Neural cell (in vitro differentiated cells): ENCODE measurements around the gene TMEM59L. TPM values are rescaled to one million over a fixed set of nuclear protein-coding genes. Genes with fewer than 3 reads are reported as not detected.

Experiments
- H2AFZ ChIP-seq: fragments of 200-600, 300-800 bp; sonication (generic), shearing (Covaris generic); 2 replicates; pipeline ENCODE4 v1.6.0; 2014; ENCODE audit warnings: low read depth, mild to moderate bottlenecking, antibody characterized with exemption, low read length, moderate library complexity
- H3F3A ChIP-seq: fragments of 200-600 bp; shearing (Covaris generic); 2 replicates; pipeline ENCODE4 v1.6.1; 2016; ENCODE audit warnings: mild to moderate bottlenecking, moderate library complexity, mixed read lengths, antibody characterized with exemption, low read length; ENCODE audit not compliant: insufficient read depth, poor library complexity, severe bottlenecking
- H3K27ac ChIP-seq: fragments of 200-600, 300-800 bp; sonication (generic), shearing (Covaris generic); 2 replicates; pipeline ENCODE4 v1.5.1; 2014; ENCODE audit warnings: mild to moderate bottlenecking, low read length, moderate library complexity
- H3K27me3 ChIP-seq: fragments of 300-800, 200-600 bp; sonication (generic), shearing (Covaris generic); 2 replicates; pipeline ENCODE4 v1.6.0; 2014; ENCODE audit warnings: mild to moderate bottlenecking, low read depth, low read length, moderate library complexity; ENCODE audit not compliant: insufficient read depth
- H3K36me3 ChIP-seq: fragments of 300-800, 200-600 bp; sonication (generic), shearing (Covaris generic); 2 replicates; pipeline ENCODE4 v1.5.1; 2014; ENCODE audit warnings: mild to moderate bottlenecking, antibody characterized with exemption, low read length, moderate library complexity; ENCODE audit not compliant: insufficient read depth
- H3K4me2 ChIP-seq: fragments of 300-800, 200-600 bp; sonication (generic), shearing (Covaris generic); 2 replicates; pipeline ENCODE4 v1.6.0; 2014; ENCODE audit warnings: mild to moderate bottlenecking, low read length
- H3K4me3 ChIP-seq: fragments of 300-800, 200-600 bp; sonication (generic), shearing (Covaris generic); 2 replicates; pipeline ENCODE4 v1.5.1; 2014; ENCODE audit warnings: mild to moderate bottlenecking, low read length, moderate library complexity
- H3K79me2 ChIP-seq: fragments of 200-600 bp; shearing (Covaris generic); replicated peaks from 2 replicates; pipeline ENCODE4 v1.6.0; 2014; ENCODE audit warnings: mild to moderate bottlenecking, low read length, moderate library complexity; ENCODE audit not compliant: insufficient read depth
- H3K9ac ChIP-seq: fragments of 300-800, 200-600 bp; sonication (generic), shearing (Covaris generic); 2 replicates; pipeline ENCODE4 v1.6.1; 2016; ENCODE audit warnings: mild to moderate bottlenecking, low read length, mixed read lengths
- H3K9me2 ChIP-seq: fragments of 200-600 bp; shearing (Covaris generic); 2 replicates; pipeline ENCODE4 v1.6.1; 2016; ENCODE audit warnings: mild to moderate bottlenecking, low read length, mixed read lengths; ENCODE audit not compliant: insufficient read depth
- H3K9me3 ChIP-seq: fragments of 200-600, 300-800 bp; sonication (generic), shearing (Covaris generic); 2 replicates; pipeline ENCODE4 v1.6.1; 2016; ENCODE audit warnings: mild to moderate bottlenecking, mixed run types, low read length, moderate library complexity, mixed read lengths
- H4K20me1 ChIP-seq: fragments of 200-600 bp; shearing (Covaris generic); 2 replicates; pipeline ENCODE4 v1.6.1; 2016; ENCODE audit warnings: mild to moderate bottlenecking, mixed run types; ENCODE audit not compliant: insufficient read depth
- CTCF ChIP-seq: fragments of 450-650 bp; IDR thresholded peaks from 2 replicates; pipeline ENCODE4 v1.5.1; 2014; ENCODE audit warnings: antibody characterized with exemption, mild to moderate bottlenecking, moderate library complexity; ENCODE audit not compliant: poor library complexity, severe bottlenecking
- EP300 ChIP-seq: fragments of 450-650 bp; conservative IDR thresholded peaks from 2 replicates; pipeline ENCODE4 v1.6.1; 2014; ENCODE audit warnings: antibody characterized with exemption, mild to moderate bottlenecking, moderate library complexity; ENCODE audit not compliant: poor library complexity, severe bottlenecking
- EZH2 ChIP-seq: fragments of 200-600, 300-800 bp; shearing (Covaris generic), sonication (generic); IDR thresholded peaks from 2 replicates; pipeline ENCODE4 v1.6.1; 2014; ENCODE audit warnings: antibody characterized with exemption, low read length, borderline replicate concordance, mild to moderate bottlenecking; ENCODE audit not compliant: insufficient read depth, poor library complexity, severe bottlenecking
- MXI1 ChIP-seq: fragments of 450-650 bp; conservative IDR thresholded peaks from 2 replicates; pipeline ENCODE4 v1.6.1; 2014; ENCODE audit warnings: antibody characterized with exemption, mild to moderate bottlenecking; ENCODE audit not compliant: poor library complexity, severe bottlenecking
- POLR2AphosphoS5 ChIP-seq: IDR thresholded peaks from 2 replicates; pipeline ENCODE4 v1.6.1; 2012
- RAD21 ChIP-seq: fragments of 450-650 bp; conservative IDR thresholded peaks from 2 replicates; pipeline ENCODE4 v1.6.1; 2014; ENCODE audit warnings: antibody characterized with exemption, mild to moderate bottlenecking, moderate library complexity
- REST ChIP-seq: IDR thresholded peaks from 2 replicates; pipeline ENCODE4 v1.6.1; 2012; ENCODE audit warnings: borderline replicate concordance
- SMC3 ChIP-seq: fragments of 450-650 bp; conservative IDR thresholded peaks from 2 replicates; pipeline ENCODE4 v1.6.1; 2014; ENCODE audit warnings: antibody characterized with exemption, mild to moderate bottlenecking, moderate library complexity; ENCODE audit not compliant: poor library complexity
- TAF1 ChIP-seq: IDR thresholded peaks from 2 replicates; pipeline ENCODE4 v1.6.1; 2012; ENCODE audit warnings: low read depth
- polyA plus RNA-seq: library from polyadenylated mRNA; depleted of rRNA; stranded (reverse); fragments of >200 nt; gene quantifications from 2 replicates; pipeline ENCODE4 v1.2.3, GENCODE V29; 2014

TMEM59L gene
- polyA plus RNA-seq, 1 donor from 2014 or later, result 138 TPM

- Histone ChIP-seq H3K9ac (no peak overlapping the region), H3K9me2 (no peaks in the 10 kb centered on the region), H3K79me2 (no peaks in the 10 kb centered on the region), H3K27ac (no peak overlapping the region), H3K4me3 (no peak overlapping the region), H2AFZ (no peak overlapping the region), H3K4me2 (no peak overlapping the region), H3K36me3 (no peaks in the 10 kb centered on the region), H4K20me1 (no peaks in the 10 kb centered on the region), H3K9me3 (no peaks in the 10 kb centered on the region), H3K27me3 (no peaks in the 10 kb centered on the region), H3F3A (no peaks in the 10 kb centered on the region)
- TF ChIP-seq MXI1 (no peak), SMC3 (no peak), CTCF (no peak), EP300 (no peak), EZH2 (no peak), RAD21 (no peak), POLR2AphosphoS5 (no peak), REST (no peak), TAF1 (no peak)
Observed at GRCh38 chr19:18668744-18669523, 56.3 kb downstream of the TMEM59L start.

GRCh38 chr19:18669524-18669817 is 56.8 kb downstream of the TMEM59L start:
- TF ChIP-seq SMC3, result no peak
- no peak for TF ChIP-seq REST
- no peak for TF ChIP-seq CTCF
- no peak for TF ChIP-seq EP300
- no peak for TF ChIP-seq EZH2
- no peak for TF ChIP-seq RAD21
- no peak for TF ChIP-seq MXI1
- TF ChIP-seq TAF1, result no peak
- no peak for TF ChIP-seq POLR2AphosphoS5
- H3K9me3 ChIP-seq, result no peaks in the 10 kb centered on the region
- no peak overlapping the region for H3K4me3 ChIP-seq
- no peak overlapping the region for H2AFZ ChIP-seq
- H3K9me2 ChIP-seq, result no peaks in the 10 kb centered on the region
- H3K9ac ChIP-seq, result no peak overlapping the region
- H3K4me2 ChIP-seq, result no peak overlapping the region
- H3K27ac ChIP-seq, result no peak overlapping the region
- H3K79me2 ChIP-seq, result no peaks in the 10 kb centered on the region
- no peaks in the 10 kb centered on the region for H3K36me3 ChIP-seq
- no peaks in the 10 kb centered on the region for H3F3A ChIP-seq
- no peaks in the 10 kb centered on the region for H3K27me3 ChIP-seq
- no peaks in the 10 kb centered on the region for H4K20me1 ChIP-seq
